Epithelial cell of esophagus (primary cell): Measurements from ENCODE around the gene RALGPS1.

ENCODE experiments used
- DNase-seq: peaks from one replicate; pipeline ENCODE4 v3.0.0; 2010; ENCODE audit warnings: low read depth
- H3K4me3 ChIP-seq: 2 replicates; pipeline ENCODE4 v1.5.1; 2011; ENCODE audit warnings: mild to moderate bottlenecking, low read length, control low read depth
- TF ChIP-seq, protein P1 (sequence below): IDR thresholded peaks from 2 replicates; pipeline ENCODE4 v1.5.1; 2011; ENCODE audit warnings: low read depth, mild to moderate bottlenecking, low read length, control low read depth, inconsistent platforms; ENCODE audit not compliant: insufficient read depth; ENCODE audit errors: missing control alignments

The RALGPS1 gene

GRCh38 chr9:127149010-127149409 is 234.4 kb downstream of the RALGPS1 start:
- H3K4me3 ChIP-seq = no peak overlapping the region
- DNase-seq = no peak
- TF ChIP-seq, protein P1, sequence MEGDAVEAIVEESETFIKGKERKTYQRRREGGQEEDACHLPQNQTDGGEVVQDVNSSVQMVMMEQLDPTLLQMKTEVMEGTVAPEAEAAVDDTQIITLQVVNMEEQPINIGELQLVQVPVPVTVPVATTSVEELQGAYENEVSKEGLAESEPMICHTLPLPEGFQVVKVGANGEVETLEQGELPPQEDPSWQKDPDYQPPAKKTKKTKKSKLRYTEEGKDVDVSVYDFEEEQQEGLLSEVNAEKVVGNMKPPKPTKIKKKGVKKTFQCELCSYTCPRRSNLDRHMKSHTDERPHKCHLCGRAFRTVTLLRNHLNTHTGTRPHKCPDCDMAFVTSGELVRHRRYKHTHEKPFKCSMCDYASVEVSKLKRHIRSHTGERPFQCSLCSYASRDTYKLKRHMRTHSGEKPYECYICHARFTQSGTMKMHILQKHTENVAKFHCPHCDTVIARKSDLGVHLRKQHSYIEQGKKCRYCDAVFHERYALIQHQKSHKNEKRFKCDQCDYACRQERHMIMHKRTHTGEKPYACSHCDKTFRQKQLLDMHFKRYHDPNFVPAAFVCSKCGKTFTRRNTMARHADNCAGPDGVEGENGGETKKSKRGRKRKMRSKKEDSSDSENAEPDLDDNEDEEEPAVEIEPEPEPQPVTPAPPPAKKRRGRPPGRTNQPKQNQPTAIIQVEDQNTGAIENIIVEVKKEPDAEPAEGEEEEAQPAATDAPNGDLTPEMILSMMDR = no peak

DNA sequence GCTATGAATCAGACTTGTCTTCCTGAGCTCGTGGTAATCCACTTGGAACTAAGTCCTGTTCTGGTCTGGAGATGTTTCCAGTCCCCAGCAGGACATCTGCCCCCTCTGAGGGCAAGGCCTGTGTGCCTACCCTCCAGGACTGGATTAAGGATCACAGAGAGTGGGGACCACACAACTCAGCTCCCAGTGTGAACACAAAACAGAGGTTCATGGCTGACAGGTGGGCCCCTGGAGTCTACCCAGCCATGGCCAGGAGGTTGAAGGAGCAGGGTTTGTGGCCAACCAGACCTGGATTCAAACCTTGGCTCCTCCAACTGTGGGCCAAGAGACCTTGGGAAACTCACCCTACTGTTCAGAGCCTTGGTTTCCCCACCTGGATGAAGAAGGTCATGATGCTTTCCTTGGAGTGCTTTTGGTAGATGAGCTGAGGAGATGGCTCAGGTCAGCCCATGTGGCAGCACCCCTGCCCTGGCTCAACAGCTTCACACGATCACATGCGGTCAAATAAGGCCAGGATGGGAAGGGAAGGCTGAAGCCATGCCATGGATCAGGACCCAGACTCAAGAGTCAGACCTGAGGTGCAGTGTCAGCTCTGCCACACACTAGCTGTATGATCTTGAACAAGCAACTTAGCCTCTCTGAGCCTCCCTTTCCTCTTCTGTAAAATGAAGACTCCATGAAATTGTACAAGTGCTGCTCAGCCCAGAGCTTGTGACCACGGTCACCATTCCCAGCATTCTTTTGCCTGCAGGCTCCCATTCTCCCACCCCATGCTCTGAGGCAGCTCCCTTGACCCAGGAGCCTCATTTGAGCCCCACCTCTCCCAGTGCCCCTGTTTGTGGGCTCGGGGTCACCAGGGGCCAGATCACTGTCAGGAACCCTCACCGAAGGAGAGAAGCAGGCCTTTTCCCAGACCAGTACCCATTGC is 235.1 kb downstream of the RALGPS1 start:
- DNase-seq = no peak
- H3K4me3 ChIP-seq = no peak overlapping the region
- TF ChIP-seq, protein P1 = no peak

GRCh38 chr9:127153501-127153900 is 238.9 kb downstream of the RALGPS1 start:
- no peak for DNase-seq
- no peak overlapping the region for H3K4me3 ChIP-seq
- TF ChIP-seq, protein P1 = no peak

GRCh38 chr9:127154003-127154389 is 239.4 kb downstream of the RALGPS1 start:
- no peak for DNase-seq
- TF ChIP-seq, protein P1 = no peak
- H3K4me3 ChIP-seq = no peak overlapping the region

- H3K4me3 ChIP-seq = no peak overlapping the region
- DNase-seq = no peak
- TF ChIP-seq, protein P1 = no peak
Measured at GRCh38 chr9:127154390-127155191, 240.0 kb downstream of the RALGPS1 start.

- TF ChIP-seq, protein P1 = no peak
- no peak for DNase-seq
- H3K4me3 ChIP-seq = no peak overlapping the region
Measured at GRCh38 chr9:127155314-127155960, 240.9 kb downstream of the RALGPS1 start.
